GM12872 (cell line): ENCODE results near the gene TNK2.

ENCODE experiments used
- TF ChIP-seq, protein P1 (sequence below): IDR thresholded peaks from 3 replicates; pipeline ENCODE4 v1.5.1; 2011; ENCODE audit warnings: low read depth, mild to moderate bottlenecking, low read length, moderate library complexity; ENCODE audit not compliant: insufficient read depth

TNK2 gene

GRCh38 chr3:195885036-195885891 is 23.1 kb downstream of the TNK2 start:
- TF ChIP-seq, protein P1, sequence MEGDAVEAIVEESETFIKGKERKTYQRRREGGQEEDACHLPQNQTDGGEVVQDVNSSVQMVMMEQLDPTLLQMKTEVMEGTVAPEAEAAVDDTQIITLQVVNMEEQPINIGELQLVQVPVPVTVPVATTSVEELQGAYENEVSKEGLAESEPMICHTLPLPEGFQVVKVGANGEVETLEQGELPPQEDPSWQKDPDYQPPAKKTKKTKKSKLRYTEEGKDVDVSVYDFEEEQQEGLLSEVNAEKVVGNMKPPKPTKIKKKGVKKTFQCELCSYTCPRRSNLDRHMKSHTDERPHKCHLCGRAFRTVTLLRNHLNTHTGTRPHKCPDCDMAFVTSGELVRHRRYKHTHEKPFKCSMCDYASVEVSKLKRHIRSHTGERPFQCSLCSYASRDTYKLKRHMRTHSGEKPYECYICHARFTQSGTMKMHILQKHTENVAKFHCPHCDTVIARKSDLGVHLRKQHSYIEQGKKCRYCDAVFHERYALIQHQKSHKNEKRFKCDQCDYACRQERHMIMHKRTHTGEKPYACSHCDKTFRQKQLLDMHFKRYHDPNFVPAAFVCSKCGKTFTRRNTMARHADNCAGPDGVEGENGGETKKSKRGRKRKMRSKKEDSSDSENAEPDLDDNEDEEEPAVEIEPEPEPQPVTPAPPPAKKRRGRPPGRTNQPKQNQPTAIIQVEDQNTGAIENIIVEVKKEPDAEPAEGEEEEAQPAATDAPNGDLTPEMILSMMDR: no peak

- TF ChIP-seq, protein P1: no peak
Observed at GRCh38 chr3:195884691-195885035, 23.7 kb downstream of the TNK2 start.

GRCh38 chr3:195883801-195884200 is 24.6 kb downstream of the TNK2 start:
- TF ChIP-seq, protein P1: no peak

- TF ChIP-seq, protein P1: no peak
Observed at GRCh38 chr3:195883160-195883559, 25.2 kb downstream of the TNK2 start.

DNA sequence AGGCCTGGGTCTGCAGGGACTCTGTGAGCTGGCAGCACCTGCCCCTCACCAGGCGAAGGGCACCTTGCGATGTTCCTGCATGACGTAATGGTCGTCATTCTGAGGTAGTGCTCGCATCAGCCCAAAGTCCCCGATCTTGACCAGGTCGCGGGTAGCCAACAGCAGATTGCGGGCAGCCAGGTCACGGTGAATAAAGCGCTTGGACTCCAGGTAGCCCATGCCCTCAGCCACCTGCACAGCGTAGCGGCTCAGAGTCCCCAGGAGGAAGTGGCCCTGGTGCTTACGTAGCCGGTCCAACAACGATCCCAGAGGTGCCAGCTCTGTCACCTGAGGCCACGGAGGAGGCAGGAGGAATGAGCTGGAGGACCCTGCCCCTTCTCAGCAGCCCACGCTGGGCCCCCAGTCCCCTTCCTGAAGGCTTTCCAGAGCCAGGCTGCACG is 26.3 kb downstream of the TNK2 start:
- TF ChIP-seq, protein P1: no peak

DNA sequence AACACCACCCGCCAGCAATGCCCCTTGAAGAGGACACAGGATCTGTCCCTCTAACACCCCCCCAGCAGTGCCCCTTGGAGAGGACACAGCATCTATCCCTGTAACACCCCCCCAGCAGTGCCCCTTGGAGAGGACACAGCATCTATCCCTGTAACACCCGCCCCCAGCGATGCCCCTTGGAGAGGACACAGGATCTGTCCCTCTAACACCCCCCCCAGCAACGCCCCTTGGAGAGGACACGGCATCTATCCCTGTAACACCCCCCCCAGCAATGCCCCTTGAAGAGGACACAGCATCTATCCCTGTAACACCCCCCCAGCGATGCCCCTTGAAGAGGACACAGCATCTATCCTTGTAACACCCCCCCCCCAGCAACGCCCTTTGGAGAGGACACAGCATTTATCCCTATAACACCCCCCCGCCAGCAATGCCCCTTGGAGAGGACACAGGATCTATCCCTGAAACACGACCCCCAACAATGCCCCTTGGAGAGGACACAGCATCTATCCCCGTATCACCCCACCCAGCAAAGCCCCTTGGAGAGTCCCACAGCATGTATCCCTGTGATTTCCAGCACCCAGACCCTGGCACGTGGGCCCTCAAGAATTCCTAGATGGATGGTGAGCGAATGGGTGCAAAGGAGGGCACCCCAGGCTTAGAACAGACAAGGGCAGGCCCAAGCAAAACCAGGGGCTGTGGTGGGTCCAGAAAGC is 26.9 kb downstream of the TNK2 start:
- TF ChIP-seq, protein P1: no peak

DNA sequence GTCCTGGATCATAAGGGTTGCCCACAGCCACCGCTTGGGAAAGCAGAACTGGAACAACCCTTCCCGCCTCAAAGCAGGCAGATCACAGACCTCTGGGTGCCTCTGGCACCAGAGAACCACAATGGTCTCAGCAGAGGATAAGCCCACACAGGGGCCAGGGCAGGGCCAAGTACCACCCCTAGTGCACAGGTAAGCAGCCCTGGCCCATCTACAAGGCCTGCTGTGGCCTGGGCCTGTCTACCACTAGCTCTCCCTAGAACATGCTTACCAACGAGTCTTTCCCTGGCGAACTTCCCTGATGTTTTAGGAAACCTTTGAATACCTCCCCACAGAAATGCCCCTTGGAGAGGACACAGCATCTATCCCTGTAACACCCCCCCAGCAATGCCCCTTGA is 28.3 kb downstream of the TNK2 start:
- TF ChIP-seq, protein P1: no peak
